Mucosa of descending colon (tissue), 3 donors: Measurements from ENCODE around the gene HMCN2. TPM values are rescaled to one million over a fixed set of nuclear protein-coding genes. Genes with fewer than 3 reads are reported as not detected.

Experiments used
- ATAC-seq: fragments of 200-7000 bp; cut with Tn5 transposase; one replicate; pipeline ENCODE4 v1.9.1; 2020; ENCODE audit warnings: mild to moderate bottlenecking, moderate library complexity
- DNase-seq, 3 donors: peaks; one replicate each; pipeline ENCODE4 v3.0.0-alpha.2; 2020
- H3K36me3 ChIP-seq: fragments of 200-600 bp; one replicate; pipeline ENCODE4 v1.8.0; 2021; ENCODE audit warnings: low read depth, mild to moderate bottlenecking
- H3K4me1 ChIP-seq: fragments of 200-600 bp; one replicate; pipeline ENCODE4 v1.8.0; 2021; ENCODE audit warnings: low read depth, mild to moderate bottlenecking
- H3K4me3 ChIP-seq: fragments of 200-600 bp; one replicate; pipeline ENCODE4 v1.8.0; 2021; ENCODE audit warnings: mild to moderate bottlenecking
- H3K9me3 ChIP-seq: fragments of 200-600 bp; one replicate; pipeline ENCODE4 v1.8.0; 2021; ENCODE audit warnings: mild to moderate bottlenecking
- intact Hi-C, 2 donors: fragments of 100-400 bp; cut with DNase I in 1 of 2; cut with micrococcal nuclease in 1 of 2; formaldehyde crosslinking; loops; one replicate each; pipeline versions ENCODE4 v1.11.0 to v1.11.1; 2022; cut with DNase I, micrococcal nuclease
- total RNA-seq, 3 donors: library from RNA; stranded (reverse); fragmentation: NEBNext Ultra II Directional in 2 of 3; extraction: Animal tissue kit (Norgen Biotek cat#: 25700) in 2 of 3; gene quantifications; one replicate each; pipeline versions ENCODE4 v1.2.1 to v1.2.4, GENCODE V29; 2021 to 2023
- TF ChIP-seq, protein P1 (sequence below): fragments of 200-600 bp; IDR thresholded peaks from one replicate; pipeline ENCODE4 v1.8.0; 2022; ENCODE audit warnings: antibody characterized with exemption, mild to moderate bottlenecking
- donor health status: DM: no; HTN: no; CAD: no; lungs with moderate emphysema.
- donor health status: DM: no; HTN: no; CAD: no.
- donor health status: DM: no; HTN: yes; CAD: no.

Gene HMCN2
- total RNA-seq, 3 donors from 2014 or later: 28.1 to 40.5 (median 33.2) TPM

DNA sequence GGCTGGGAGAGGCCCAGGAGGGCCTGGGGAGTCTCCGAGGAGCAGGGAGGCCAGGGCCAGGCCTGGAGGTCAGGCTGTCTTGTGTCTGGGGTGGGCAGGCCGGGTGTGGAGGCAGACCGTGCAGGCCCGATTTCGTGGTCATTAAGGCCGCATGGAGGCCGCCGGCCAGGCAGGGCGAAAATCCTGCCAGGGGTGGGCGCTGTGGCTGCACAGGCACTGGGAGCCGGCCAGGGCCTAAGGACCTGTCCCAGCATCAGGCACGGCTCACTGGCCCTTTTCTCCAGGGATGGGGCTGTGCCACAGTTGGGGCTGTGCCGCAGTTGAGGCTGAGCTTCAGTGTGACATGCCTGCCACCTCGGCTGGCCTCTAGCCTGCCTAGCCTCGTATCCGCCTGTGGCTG is 215.1 kb downstream of the HMCN2 start:
- Histone ChIP-seq H3K9me3 (no peaks in the 10 kb centered on the region), H3K4me1 (no peaks in the 10 kb centered on the region), H3K4me3 (no peak overlapping the region), H3K36me3 (no peaks in the 10 kb centered on the region)
- intact Hi-C loops: no loop called here
- DNase-seq: no peak
- TF ChIP-seq, protein P1, sequence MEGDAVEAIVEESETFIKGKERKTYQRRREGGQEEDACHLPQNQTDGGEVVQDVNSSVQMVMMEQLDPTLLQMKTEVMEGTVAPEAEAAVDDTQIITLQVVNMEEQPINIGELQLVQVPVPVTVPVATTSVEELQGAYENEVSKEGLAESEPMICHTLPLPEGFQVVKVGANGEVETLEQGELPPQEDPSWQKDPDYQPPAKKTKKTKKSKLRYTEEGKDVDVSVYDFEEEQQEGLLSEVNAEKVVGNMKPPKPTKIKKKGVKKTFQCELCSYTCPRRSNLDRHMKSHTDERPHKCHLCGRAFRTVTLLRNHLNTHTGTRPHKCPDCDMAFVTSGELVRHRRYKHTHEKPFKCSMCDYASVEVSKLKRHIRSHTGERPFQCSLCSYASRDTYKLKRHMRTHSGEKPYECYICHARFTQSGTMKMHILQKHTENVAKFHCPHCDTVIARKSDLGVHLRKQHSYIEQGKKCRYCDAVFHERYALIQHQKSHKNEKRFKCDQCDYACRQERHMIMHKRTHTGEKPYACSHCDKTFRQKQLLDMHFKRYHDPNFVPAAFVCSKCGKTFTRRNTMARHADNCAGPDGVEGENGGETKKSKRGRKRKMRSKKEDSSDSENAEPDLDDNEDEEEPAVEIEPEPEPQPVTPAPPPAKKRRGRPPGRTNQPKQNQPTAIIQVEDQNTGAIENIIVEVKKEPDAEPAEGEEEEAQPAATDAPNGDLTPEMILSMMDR: no peak
- ATAC-seq: peak; percentile 12

DNA sequence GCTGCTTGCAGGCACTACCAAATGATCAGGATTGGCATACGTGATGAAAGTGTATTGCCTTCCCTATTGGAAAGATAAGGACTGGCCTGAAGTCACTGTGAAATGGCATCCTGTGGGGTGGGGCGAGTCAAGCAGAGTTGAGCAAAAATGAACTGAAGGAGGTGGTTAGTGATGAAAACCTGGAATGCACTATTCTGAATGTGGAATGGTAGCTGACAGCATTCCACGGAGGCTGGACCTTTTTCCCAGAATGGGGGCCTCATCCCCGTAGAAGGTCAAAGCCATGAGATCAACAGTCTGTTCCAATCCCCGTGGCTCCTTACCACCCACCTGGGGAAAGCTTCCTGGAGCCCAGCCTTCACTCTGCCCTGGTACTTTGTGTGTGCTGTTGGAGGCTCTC is 216.9 kb downstream of the HMCN2 start:
- no peaks in the 10 kb centered on the region for H3K36me3 ChIP-seq
- DNase-seq: no peak
- ATAC-seq: no peak
- H3K4me1 ChIP-seq: no peaks in the 10 kb centered on the region
- no peak overlapping the region for H3K4me3 ChIP-seq
- intact Hi-C loops: no loop called here
- TF ChIP-seq, protein P1: no peak
- no peaks in the 10 kb centered on the region for H3K9me3 ChIP-seq

DNA sequence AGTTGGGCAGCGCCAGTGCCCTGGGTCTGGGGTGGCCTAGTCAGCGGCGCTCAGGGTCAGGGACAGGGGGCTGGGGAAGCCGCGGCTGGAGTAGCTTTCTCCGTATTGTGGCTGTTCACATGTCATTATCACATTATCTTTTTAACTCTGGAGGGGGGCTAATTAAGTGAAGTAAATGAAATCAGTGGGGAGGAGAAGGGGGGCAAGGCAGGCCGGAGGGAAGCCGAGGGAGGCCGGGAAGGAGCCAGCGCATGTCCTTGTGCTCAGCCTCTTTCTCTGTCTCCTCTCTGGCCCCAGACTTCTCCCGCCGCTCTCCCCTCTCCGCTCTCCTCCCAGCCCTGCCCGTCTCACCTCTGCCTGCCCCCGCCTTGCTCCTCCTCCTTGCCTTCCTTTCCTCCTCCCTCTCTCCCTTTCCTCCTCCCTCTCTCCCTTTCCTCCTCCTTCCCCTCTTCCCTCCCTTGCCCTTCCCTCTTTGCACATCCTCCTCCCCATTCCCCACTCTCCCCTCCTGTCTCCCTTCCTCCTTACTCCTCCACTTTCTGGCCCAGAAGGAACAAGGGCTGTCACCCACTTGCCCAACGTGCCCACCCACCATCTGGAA is 217.9 kb downstream of the HMCN2 start:
- intact Hi-C loops: no loop called here
- Histone ChIP-seq H3K36me3 (no peaks in the 10 kb centered on the region), H3K9me3 (no peaks in the 10 kb centered on the region), H3K4me3 (no peak overlapping the region), H3K4me1 (no peaks in the 10 kb centered on the region)
- DNase-seq: no peak
- ATAC-seq: no peak
- TF ChIP-seq, protein P1: no peak

Other genes with a start within 250 kb of the HMCN2 start
- 100 to 1,000 TPM in 1 of 3 donors, 10 to 100 TPM in 2; 40.9 to 176 (median 42.0) TPM for gene FNBP1, start 222.6 kb upstream of the HMCN2 start, total RNA-seq
- gene GPR107, start 211.9 kb upstream of the HMCN2 start, total RNA-seq: 10 to 100 TPM; 39.7 to 50.1 (median 49.1) TPM
- gene NCS1, start 93.4 kb upstream of the HMCN2 start, total RNA-seq: 100 to 1,000 TPM in 1 of 3 donors, 10 to 100 TPM in 1, 1 to 10 TPM in 1; 4.1 to 196 (median 10.7) TPM
- 100 to 1,000 TPM; 221 to 410 (median 408) TPM for gene ASS1, start 179.2 kb downstream of the HMCN2 start, total RNA-seq